MCF 10A (cell line): ENCODE results near the gene GTPBP1. TPM values are rescaled to one million over a fixed set of nuclear protein-coding genes. Genes with fewer than 3 reads are reported as not detected.

Source experiments
- BruUV-seq: library from RNA; stranded (reverse); fragments of 400-500 nt; replicated peaks from 2 replicates; lab custom pipeline; 2021; lab: Mats Ljungman, UMichigan
- CTCF ChIA-PET: fragments of 300-600 bp; sonication (Branson Sonifier 250); formaldehyde crosslinking; extraction: SDS; loops from one replicate; lab custom pipeline; 2021; ENCODE audit warnings: antibody characterized with exemption, inconsistent platforms; lab: Yijun Ruan, JAX
- POLR2A ChIA-PET: fragments of 300-600, 350-650 bp; sonication (Branson Sonifier 250); formaldehyde crosslinking; extraction: SDS; loops from one replicate; lab custom pipeline; 2020; ENCODE audit warnings: antibody characterized with exemption, inconsistent platforms; lab: Yijun Ruan, JAX
- DNase-seq: peaks from one replicate; pipeline ENCODE4 v3.0.0-alpha.2; 2018; ENCODE audit not compliant: unreplicated experiment
- H3K27ac Mint-ChIP-seq: one replicate; pipeline ENCODE4 v1.8.0; 2022; ENCODE audit warnings: mild to moderate bottlenecking, low read depth, mixed read lengths; ENCODE audit not compliant: unreplicated experiment
- H3K27me3 Mint-ChIP-seq: one replicate; pipeline ENCODE4 v1.8.0; 2022; ENCODE audit warnings: mixed read lengths; ENCODE audit not compliant: insufficient read depth, unreplicated experiment
- H3K36me3 Mint-ChIP-seq: one replicate; pipeline ENCODE4 v1.8.0; 2022; ENCODE audit warnings: mild to moderate bottlenecking, moderate library complexity, mixed read lengths; ENCODE audit not compliant: insufficient read depth, unreplicated experiment
- H3K4me1 Mint-ChIP-seq: one replicate; pipeline ENCODE4 v1.8.0; 2022; ENCODE audit warnings: mixed read lengths; ENCODE audit not compliant: insufficient read depth, unreplicated experiment
- H3K4me3 Mint-ChIP-seq: one replicate; pipeline ENCODE4 v1.8.0; 2022; ENCODE audit warnings: mild to moderate bottlenecking, moderate library complexity, mixed read lengths; ENCODE audit not compliant: unreplicated experiment
- H3K9me3 Mint-ChIP-seq: one replicate; pipeline ENCODE4 v1.8.0; 2022; ENCODE audit warnings: mixed read lengths; ENCODE audit not compliant: unreplicated experiment
- CTCF ChIP-seq: fragments of 200-600 bp; IDR thresholded peaks from one replicate; pipeline ENCODE4 v1.8.0; 2022; ENCODE audit warnings: antibody characterized with exemption, mild to moderate bottlenecking; ENCODE audit not compliant: unreplicated experiment
- intact Hi-C: fragments of 100-400 bp; cut with micrococcal nuclease; formaldehyde crosslinking; loops from 2 replicates; pipeline ENCODE4 v1.14.1; 2022
- total RNA-seq: library from RNA; stranded (reverse); gene quantifications from 2 replicates; pipeline ENCODE4 v1.2.3, GENCODE V29; 2022

GTPBP1 gene
- total RNA-seq, 1 experiment from 2014 or later, result 62.5 TPM

DNA sequence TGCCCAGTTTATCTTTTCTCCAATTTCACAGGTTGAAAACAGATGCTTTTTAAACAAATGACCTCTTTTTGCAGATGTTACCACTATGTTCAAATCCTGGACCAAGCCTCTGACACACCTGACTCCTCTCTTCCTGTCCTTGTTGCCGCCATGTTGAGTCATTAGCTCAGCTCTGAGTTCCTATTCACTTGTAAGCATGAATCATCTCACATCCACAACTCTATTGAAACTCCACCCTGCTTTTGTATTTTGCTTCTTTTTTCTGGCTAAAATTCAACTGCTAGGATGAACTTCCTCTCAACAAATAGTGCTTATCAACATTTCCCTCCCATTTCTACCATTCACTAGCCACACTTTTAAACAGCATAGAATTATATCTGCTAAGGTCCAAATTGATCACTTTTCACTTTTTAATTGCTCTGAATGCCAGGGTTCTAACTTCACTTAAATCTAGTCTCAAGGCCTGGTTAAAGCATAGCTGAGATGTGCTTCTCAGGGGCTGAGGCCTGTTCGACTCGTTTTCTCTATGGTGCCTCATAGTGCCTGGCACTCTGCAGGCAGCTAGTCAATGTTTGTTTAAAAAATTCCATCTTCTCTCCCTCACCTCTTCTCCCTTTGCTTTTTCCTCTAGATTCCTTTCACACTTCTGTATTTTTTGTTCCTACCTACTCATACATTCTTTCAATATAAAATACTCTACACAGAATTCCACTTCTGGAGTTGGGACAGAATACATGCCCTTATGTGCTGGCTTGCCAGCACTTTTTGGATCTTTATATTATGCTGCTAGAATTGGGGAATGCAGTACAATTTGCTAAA is 8.9 kb upstream of the GTPBP1 start:
- ChIA-PET CTCF (interaction anchor here (4.9 kb wide), 1 partner anchor 14 kb away, joined by 40 read pairs; the partner anchor contains the start of gene TOMM22), POLR2A (interaction anchor here (0.5 to 8.7 kb wide), 12 partner anchors 10 to 1155 kb away, joined by 3 to 223 read pairs (median 4); partner anchors contain the start of genes CBY1, FAM227A, GTPBP1 and SUN2)
- H3K27ac Mint-ChIP-seq, result peak overlapping the region; percentile 81
- TF ChIP-seq CTCF, result no peak
- peaks cover 33% of the 10 kb centered on the region for H3K4me1 Mint-ChIP-seq
- peak overlapping the region; percentile 79 for H3K4me3 Mint-ChIP-seq
- BruUV-seq, result no TSS peak
- peaks cover 37% of the 10 kb centered on the region for H3K36me3 Mint-ChIP-seq
- intact Hi-C loops, result no loop called here
- no peaks in the 10 kb centered on the region for H3K27me3 Mint-ChIP-seq
- no peaks in the 10 kb centered on the region for H3K9me3 Mint-ChIP-seq
- peak; percentile 83 for DNase-seq

DNA sequence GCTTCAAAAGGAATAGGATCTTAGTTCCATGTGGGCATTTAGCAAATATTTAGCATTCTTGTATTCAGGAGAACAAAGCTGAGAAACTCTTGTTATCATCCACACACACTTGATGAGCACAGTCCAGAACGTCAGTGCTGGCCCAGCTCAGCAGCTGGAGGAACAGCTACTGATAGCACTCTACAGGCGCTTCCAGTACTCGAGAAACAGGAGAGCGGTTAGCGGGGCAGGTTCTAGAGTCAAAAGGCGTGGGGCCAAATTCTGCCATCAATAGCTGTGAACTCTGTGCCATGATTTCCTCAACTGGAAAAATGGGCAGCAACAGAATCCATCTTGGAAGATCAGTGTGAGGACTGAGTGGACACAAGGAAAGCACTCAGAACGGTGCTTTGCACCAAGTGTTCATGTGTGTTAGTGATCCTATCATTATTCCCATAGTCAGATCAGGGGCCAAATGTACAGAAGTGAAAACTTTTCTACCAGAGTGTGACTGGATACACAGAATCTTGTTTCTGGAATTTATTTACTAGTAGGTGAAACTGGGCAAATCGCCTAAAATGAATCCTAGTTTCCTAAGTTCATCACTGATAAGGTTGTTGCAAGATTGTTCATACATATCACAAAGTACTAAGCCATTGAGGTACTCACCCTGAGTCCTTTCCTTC is 8.2 kb upstream of the GTPBP1 start:
- TF ChIP-seq CTCF, result no peak
- ChIA-PET POLR2A (interaction anchor here (0.5 to 8.7 kb wide), 17 partner anchors 9 to 1966 kb away, joined by 3 to 223 read pairs (median 4); partner anchors contain the start of genes CBY1, FAM227A, GTPBP1 and MICALL1), CTCF (interaction anchor here (0.6 to 4.9 kb wide), 3 partner anchors 15 to 645 kb away, joined by 3 to 40 read pairs (median 3); partner anchors contain the start of genes TMEM184B and TOMM22)
- Mint-ChIP-seq H3K27me3 (no peaks in the 10 kb centered on the region), H3K9me3 (no peaks in the 10 kb centered on the region), H3K36me3 (peaks cover 30% of the 10 kb centered on the region), H3K4me1 (peaks cover 33% of the 10 kb centered on the region), H3K27ac (peak overlapping the region; percentile 81), H3K4me3 (peak overlapping the region; percentile 79)
- no peak for DNase-seq
- BruUV-seq, result no TSS peak
- intact Hi-C loops, result no loop called here

GRCh38 chr22:38698407-38699094 is 7.2 kb upstream of the GTPBP1 start:
- Mint-ChIP-seq H3K36me3 (peaks cover 27% of the 10 kb centered on the region), H3K27me3 (no peaks in the 10 kb centered on the region), H3K9me3 (no peaks in the 10 kb centered on the region), H3K4me3 (peak overlapping the region; percentile 79), H3K27ac (no peak overlapping the region), H3K4me1 (peaks cover 28% of the 10 kb centered on the region)
- TF ChIP-seq CTCF, result no peak
- POLR2A ChIA-PET, result interaction anchor here (0.6 to 8.7 kb wide), 19 partner anchors 8 to 821 kb away, joined by 3 to 223 read pairs (median 4); partner anchors contain the start of genes ATF4, CBY1, FAM227A and GTPBP1
- no TSS peak for BruUV-seq
- CTCF ChIA-PET, result interaction anchor here (0.6 to 4.9 kb wide), 4 partner anchors 10 to 946 kb away, joined by 3 to 40 read pairs (median 3); partner anchors contain the start of gene TOMM22
- no peak for DNase-seq
- intact Hi-C loops, result no loop called here
